ENCODE results near the gene HBE1.

DNA sequence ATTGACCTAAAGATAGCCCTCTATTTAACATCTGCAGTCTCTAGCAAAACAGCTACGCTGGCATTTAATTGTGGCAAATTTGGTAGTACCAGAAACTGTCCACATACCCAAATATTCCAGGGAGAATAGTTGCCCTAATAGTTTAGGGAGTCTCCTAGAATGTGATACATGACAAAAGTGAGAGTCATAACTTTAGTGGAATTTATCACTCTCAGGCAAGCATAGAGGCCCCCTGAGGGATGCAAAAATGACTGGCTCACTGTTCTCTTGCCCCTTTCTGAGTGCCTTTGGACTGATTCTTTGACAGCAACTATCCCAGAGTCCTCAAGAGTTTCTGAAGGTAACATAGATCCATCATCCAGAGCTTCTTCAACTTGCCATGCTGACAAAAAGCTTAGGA, 34.3 kb upstream of the HBE1 start:
- TF ChIP-seq, protein P1, sequence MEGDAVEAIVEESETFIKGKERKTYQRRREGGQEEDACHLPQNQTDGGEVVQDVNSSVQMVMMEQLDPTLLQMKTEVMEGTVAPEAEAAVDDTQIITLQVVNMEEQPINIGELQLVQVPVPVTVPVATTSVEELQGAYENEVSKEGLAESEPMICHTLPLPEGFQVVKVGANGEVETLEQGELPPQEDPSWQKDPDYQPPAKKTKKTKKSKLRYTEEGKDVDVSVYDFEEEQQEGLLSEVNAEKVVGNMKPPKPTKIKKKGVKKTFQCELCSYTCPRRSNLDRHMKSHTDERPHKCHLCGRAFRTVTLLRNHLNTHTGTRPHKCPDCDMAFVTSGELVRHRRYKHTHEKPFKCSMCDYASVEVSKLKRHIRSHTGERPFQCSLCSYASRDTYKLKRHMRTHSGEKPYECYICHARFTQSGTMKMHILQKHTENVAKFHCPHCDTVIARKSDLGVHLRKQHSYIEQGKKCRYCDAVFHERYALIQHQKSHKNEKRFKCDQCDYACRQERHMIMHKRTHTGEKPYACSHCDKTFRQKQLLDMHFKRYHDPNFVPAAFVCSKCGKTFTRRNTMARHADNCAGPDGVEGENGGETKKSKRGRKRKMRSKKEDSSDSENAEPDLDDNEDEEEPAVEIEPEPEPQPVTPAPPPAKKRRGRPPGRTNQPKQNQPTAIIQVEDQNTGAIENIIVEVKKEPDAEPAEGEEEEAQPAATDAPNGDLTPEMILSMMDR (IDR thresholded peaks at IDR 0.05), result no peak
- TF ChIP-seq POLR2A (IDR thresholded peaks at IDR 0.05) (no peak), POLR2AphosphoS5 (IDR thresholded peaks at IDR 0.05) (no peak)

All from gastroesophageal sphincter (tissue), 3 donors.